Nephron (organoid): ENCODE measurements around the gene ABCE1.

ENCODE experiments used
- H3K27ac Mint-ChIP-seq, 3 experiments: 2 replicates each; pipeline ENCODE4 v1.8.0; 2020; ENCODE audit warnings: mixed read lengths in 3 of 3, mild to moderate bottlenecking in 2 of 3, moderate library complexity in 1 of 3
- H3K27me3 Mint-ChIP-seq: 2 replicates; pipeline ENCODE4 v1.8.0; 2021; ENCODE audit warnings: low read depth, mild to moderate bottlenecking, moderate library complexity, mixed read lengths
- H3K36me3 Mint-ChIP-seq: 2 replicates; pipeline ENCODE4 v1.8.0; 2020; ENCODE audit warnings: low read depth, mixed read lengths
- H3K4me1 Mint-ChIP-seq: 2 replicates; pipeline ENCODE4 v1.8.0; 2020; ENCODE audit warnings: mixed read lengths
- H3K4me3 Mint-ChIP-seq, 3 experiments: 2 replicates each; pipeline ENCODE4 v1.8.0; 2020; ENCODE audit warnings: mild to moderate bottlenecking in 3 of 3, mixed read lengths in 3 of 3, moderate library complexity in 2 of 3
- H3K9me3 Mint-ChIP-seq: 2 replicates; pipeline ENCODE4 v1.8.0; 2020; ENCODE audit warnings: mixed read lengths
- CTCF ChIP-seq, 3 experiments: fragments of 200-600 bp; sonication (generic); IDR thresholded peaks; one replicate each; pipeline ENCODE4 v1.5.0; 2021; ENCODE audit warnings: antibody characterized with exemption in 3 of 3; ENCODE audit not compliant: unreplicated experiment in 3 of 3

Gene ABCE1

GRCh38 chr4:145058256-145058655 is 39.9 kb upstream of the ABCE1 start:
- Mint-ChIP-seq H3K9me3 (no peaks in the 10 kb centered on the region), H3K36me3 (peaks cover 17% of the 10 kb centered on the region), H3K27ac (no peak overlapping the region), H3K27me3 (no peaks in the 10 kb centered on the region), H3K4me1 (peaks cover 5% of the 10 kb centered on the region), H3K4me3 (no peak overlapping the region)
- TF ChIP-seq CTCF (IDR thresholded peaks at IDR 0.05; ENCODE audit: unreplicated experiment in 3 of 3): no peak

GRCh38 chr4:145061318-145061920 is 36.7 kb upstream of the ABCE1 start:
- peak; percentile 45 to 63 (median 52) for TF ChIP-seq CTCF (IDR thresholded peaks at IDR 0.05; ENCODE audit: unreplicated experiment in 3 of 3)
- no peak overlapping the region for H3K4me3 Mint-ChIP-seq
- no peak overlapping the region for H3K27ac Mint-ChIP-seq
- H3K36me3 Mint-ChIP-seq: peaks cover 15% of the 10 kb centered on the region
- no peaks in the 10 kb centered on the region for H3K9me3 Mint-ChIP-seq
- H3K27me3 Mint-ChIP-seq: no peaks in the 10 kb centered on the region
- H3K4me1 Mint-ChIP-seq: peaks cover 10% of the 10 kb centered on the region

GRCh38 chr4:145066063-145066501 is 32.0 kb upstream of the ABCE1 start:
- Mint-ChIP-seq H3K4me3 (no peak overlapping the region), H3K9me3 (no peaks in the 10 kb centered on the region)

GRCh38 chr4:145069361-145069760 is 28.8 kb upstream of the ABCE1 start:
- Mint-ChIP-seq H3K4me3 (no peak overlapping the region), H3K27ac (no peak overlapping the region), H3K27me3 (no peaks in the 10 kb centered on the region), H3K36me3 (peaks cover 17% of the 10 kb centered on the region), H3K9me3 (no peaks in the 10 kb centered on the region), H3K4me1 (peaks cover 9% of the 10 kb centered on the region)
- TF ChIP-seq CTCF (IDR thresholded peaks at IDR 0.05; ENCODE audit: unreplicated experiment in 3 of 3): no peak

More at GRCh38 chr4:145066063-145066501, 32.0 kb upstream of the ABCE1 start:
- Mint-ChIP-seq H3K27ac (peak overlapping the region in 2 of 3 experiments; percentile 68 to 86), H3K36me3 (peaks cover 32% of the 10 kb centered on the region), H3K4me1 (peaks cover 13% of the 10 kb centered on the region), H3K27me3 (no peaks in the 10 kb centered on the region)
- TF ChIP-seq CTCF (IDR thresholded peaks at IDR 0.05; ENCODE audit: unreplicated experiment in 3 of 3): no peak

GRCh38 chr4:145071560-145071959 is 26.6 kb upstream of the ABCE1 start:
- no peak for TF ChIP-seq CTCF (IDR thresholded peaks at IDR 0.05; ENCODE audit: unreplicated experiment in 3 of 3)
- peaks cover 2% of the 10 kb centered on the region for H3K4me1 Mint-ChIP-seq
- no peak overlapping the region for H3K27ac Mint-ChIP-seq

More at GRCh38 chr4:145071560-145071959, 26.6 kb upstream of the ABCE1 start:
- Mint-ChIP-seq H3K4me3 (no peak overlapping the region), H3K27me3 (no peaks in the 10 kb centered on the region), H3K36me3 (peaks cover 32% of the 10 kb centered on the region), H3K9me3 (peaks cover 2% of the 10 kb centered on the region)
